Stomach (tissue), 9 donors: Measurements from ENCODE around the gene CCSER1. TPM values are rescaled to one million over a fixed set of nuclear protein-coding genes. Genes with fewer than 3 reads are reported as not detected.

Source experiments
- DNase-seq, 2 donors: peaks; one replicate each; pipeline versions ENCODE4 v3.0.0 to v3.0.0-alpha.2; 2013 to 2019
- H3K27ac ChIP-seq, 5 donors: fragments of 200-600 bp in 4 of 5; sonication (generic) in 4 of 5; one replicate each; pipeline ENCODE4 v1.5.1; 2013 to 2019; ENCODE audit warnings: mild to moderate bottlenecking in 1 of 5, moderate library complexity in 1 of 5
- H3K27me3 ChIP-seq, 3 donors: fragments of 200-600 bp; sonication (generic); one replicate each; pipeline ENCODE4 v1.5.1; 2017 to 2019; ENCODE audit warnings: mixed run types in 1 of 3
- H3K36me3 ChIP-seq, 4 donors: fragments of 200-600 bp; sonication (generic); 1 replicate in 3 of 4; 2 replicates in 1 of 4; pipeline ENCODE4 v1.5.1; 2016 to 2019
- H3K4me1 ChIP-seq, 4 donors: fragments of 200-600 bp; sonication (generic); one replicate each; pipeline ENCODE4 v1.5.1; 2016 to 2019
- H3K4me3 ChIP-seq, 4 donors: fragments of 200-600 bp; sonication (generic) in 3 of 4; one replicate each; pipeline ENCODE4 v1.5.1; 2016 to 2019; ENCODE audit warnings: mild to moderate bottlenecking in 1 of 4
- H3K9me3 ChIP-seq, 4 donors: fragments of 200-600 bp; sonication (generic); one replicate each; pipeline ENCODE4 v1.5.1; 2016 to 2019
- CTCF ChIP-seq, 7 experiments: fragments of 450-650 bp in 4 of 7; fragments of 200-600 bp in 3 of 7; sonication (generic) in 3 of 7; IDR thresholded peaks; one replicate each; pipeline ENCODE4 v1.5.1; 2016 to 2019; ENCODE audit warnings: antibody characterized with exemption in 7 of 7, control low read depth in 2 of 7, mild to moderate bottlenecking in 1 of 7
- EP300 ChIP-seq: sonication (generic); formaldehyde crosslinking; IDR thresholded peaks from one replicate; pipeline ENCODE4 v1.6.1; 2017; ENCODE audit warnings: antibody characterized with exemption
- POLR2A ChIP-seq, 4 donors: fragments of 450-650 bp; IDR thresholded peaks; one replicate each; pipeline ENCODE4 v1.6.1; 2016; ENCODE audit warnings: antibody characterized with exemption in 4 of 4, control low read depth in 2 of 4, mild to moderate bottlenecking in 1 of 4, moderate library complexity in 1 of 4
- POLR2AphosphoS5 ChIP-seq, 3 donors: sonication (generic); formaldehyde crosslinking; IDR thresholded peaks; one replicate each; pipeline ENCODE4 v1.6.1; 2016; ENCODE audit warnings: antibody characterized with exemption in 3 of 3
- WGBS, 5 donors: extraction: QIAGEN DNeasy Blood & Tissue Kit in 3 of 5; methylation state at CpG; one replicate each; pipeline versions ENCODE4 v1.1.5 to v1.1.7; 2013 to 2018; 5-methylcytosine and 5-hydroxymethylcytosine counted together
- intact Hi-C: fragments of 100-400 bp; cut with DNase I; formaldehyde crosslinking; loops from one replicate; pipeline ENCODE4 v1.15.1; 2023; ENCODE audit warnings: low total_unique reads
- polyA plus RNA-seq, 3 donors: library from polyadenylated mRNA; stranded (reverse); fragments of 200-250 nt; gene quantifications; one replicate each; pipeline ENCODE4 v1.2.3, GENCODE V29; 2013
- total RNA-seq, 5 donors: library from RNA; depleted of rRNA; stranded (reverse); fragments of >200 nt; gene quantifications; one replicate each; pipeline versions ENCODE4 v1.1.0 to v1.2.3, GENCODE V29; 2014 to 2016
- donor health status: healthy with polysubstance abuse.
- donor health status: Bipolar disorder and iron deficiency.
- donor health status: healthy.

CCSER1 gene
- total and polyA plus RNA-seq, 8 donors = 0.33 to 149 (median 15.2) TPM

GRCh38 chr4:90855111-90855510 lies 727.9 kb downstream of the CCSER1 start:
- Histone ChIP-seq H3K4me1 (no peaks in the 10 kb centered on the region), H3K36me3 (no peaks in the 10 kb centered on the region), H3K27ac (no peak overlapping the region), H3K4me3 (no peak overlapping the region), H3K27me3 (no peaks in the 10 kb centered on the region), H3K9me3 (no peaks in the 10 kb centered on the region)
- intact Hi-C loops = no loop called here
- no peak for DNase-seq
- TF ChIP-seq EP300 = no peak
- TF ChIP-seq CTCF (IDR thresholded peaks at IDR 0.05) = no peak
- TF ChIP-seq POLR2AphosphoS5 (IDR thresholded peaks at IDR 0.05) = no peak
- no peak for TF ChIP-seq POLR2A (IDR thresholded peaks at IDR 0.05)

GRCh38 chr4:90857081-90857820 lies 730.1 kb downstream of the CCSER1 start:
- Histone ChIP-seq H3K27me3 (no peaks in the 10 kb centered on the region), H3K4me1 (no peaks in the 10 kb centered on the region), H3K27ac (no peak overlapping the region), H3K36me3 (no peaks in the 10 kb centered on the region), H3K4me3 (no peak overlapping the region), H3K9me3 (no peaks in the 10 kb centered on the region)
- no peak for TF ChIP-seq EP300
- no peak for TF ChIP-seq POLR2A (IDR thresholded peaks at IDR 0.05)
- no peak for TF ChIP-seq POLR2AphosphoS5 (IDR thresholded peaks at IDR 0.05)
- no peak for TF ChIP-seq CTCF (IDR thresholded peaks at IDR 0.05)
- DNase-seq = no peak
- 85 to 100% (median 92%) methylated on average over 2 of the region's 2 CpGs for WGBS, 5 donors
- intact Hi-C loops = no loop called here

- TF ChIP-seq POLR2A (IDR thresholded peaks at IDR 0.05) (no peak), POLR2AphosphoS5 (IDR thresholded peaks at IDR 0.05) (no peak), CTCF (IDR thresholded peaks at IDR 0.05) (no peak), EP300 (no peak)
- Histone ChIP-seq H3K4me3 (no peak overlapping the region), H3K27ac (no peak overlapping the region), H3K36me3 (no peaks in the 10 kb centered on the region), H3K9me3 (no peaks in the 10 kb centered on the region), H3K27me3 (no peaks in the 10 kb centered on the region), H3K4me1 (no peaks in the 10 kb centered on the region)
- intact Hi-C loops = no loop called here
- 72 to 88% (median 86%) methylated on average over 2 of the region's 2 CpGs for WGBS, 5 donors
- no peak for DNase-seq
Measured at GRCh38 chr4:90875791-90876190, 748.6 kb downstream of the CCSER1 start.

GRCh38 chr4:90876296-90876695 lies 749.1 kb downstream of the CCSER1 start:
- H3K9me3 ChIP-seq = no peaks in the 10 kb centered on the region
- no peak overlapping the region for H3K27ac ChIP-seq
- no peak for DNase-seq
- 85 to 95% (median 91%) methylated on average over 1 of the region's 1 CpG for WGBS, 5 donors
- no peak overlapping the region for H3K4me3 ChIP-seq
- TF ChIP-seq POLR2A (IDR thresholded peaks at IDR 0.05) (no peak), POLR2AphosphoS5 (IDR thresholded peaks at IDR 0.05) (no peak), CTCF (IDR thresholded peaks at IDR 0.05) (no peak), EP300 (no peak)
- no peaks in the 10 kb centered on the region for H3K4me1 ChIP-seq
- H3K36me3 ChIP-seq = no peaks in the 10 kb centered on the region
- H3K27me3 ChIP-seq = no peaks in the 10 kb centered on the region
- intact Hi-C loops = no loop called here
